Measurements from ENCODE around the gene SYNGAP1.

- TF ChIP-seq CTCF (IDR thresholded peaks at IDR 0.05) (no peak), SIN3A (IDR thresholded peaks at IDR 0.05; ENCODE audit: borderline replicate concordance, insufficient read depth, low read depth, low read length) (no peak), POLR2AphosphoS5 (IDR thresholded peaks at IDR 0.05; ENCODE audit: low read depth, low read length) (no peak)
These were observed 23.2 kb downstream of the SYNGAP1 start for GRCh38 chr6:33443025-33443424.

All from Panc1 (cell line).